Breast epithelium (tissue), 4 donors: Measurements from ENCODE around the gene PFDN2. TPM values are rescaled to one million over a fixed set of nuclear protein-coding genes. Genes with fewer than 3 reads are reported as not detected.

Experiments used
- DNase-seq, 2 donors: peaks; one replicate each; pipeline ENCODE4 v3.0.0-alpha.2; 2019; ENCODE audit warnings: low spot score in 2 of 2
- H3K27ac ChIP-seq, 2 donors: fragments of 200-600 bp; sonication (generic) in 1 of 2; one replicate each; pipeline ENCODE4 v1.5.1; 2016 to 2019; ENCODE audit warnings: mild to moderate bottlenecking in 1 of 2
- H3K27me3 ChIP-seq, 2 donors: fragments of 200-600 bp; sonication (generic) in 1 of 2; one replicate each; pipeline versions ENCODE4 v1.5.1 to v1.6.0; 2017 to 2019; ENCODE audit warnings: control low read depth in 1 of 2, mild to moderate bottlenecking in 1 of 2
- H3K36me3 ChIP-seq: fragments of 200-600 bp; one replicate; pipeline ENCODE4 v1.5.1; 2019
- H3K4me1 ChIP-seq, 2 donors: fragments of 200-600 bp; sonication (generic); one replicate each; pipeline ENCODE4 v1.5.1; 2016 to 2019; ENCODE audit warnings: control low read depth in 1 of 2
- H3K4me3 ChIP-seq, 3 donors: fragments of 200-600 bp; sonication (generic); 1 replicate in 2 of 3; 2 replicates in 1 of 3; pipeline ENCODE4 v1.5.1; 2016 to 2019; ENCODE audit warnings: mild to moderate bottlenecking in 3 of 3, moderate library complexity in 2 of 3
- H3K9me3 ChIP-seq, 2 donors: fragments of 200-600 bp; sonication (generic) in 1 of 2; one replicate each; pipeline ENCODE4 v1.5.1; 2016 to 2019; ENCODE audit warnings: control low read depth in 1 of 2
- POLR2A ChIP-seq: fragments of 450-650 bp; IDR thresholded peaks from one replicate; pipeline ENCODE4 v1.6.1; 2016; ENCODE audit warnings: antibody characterized with exemption, mild to moderate bottlenecking, moderate library complexity
- POLR2AphosphoS5 ChIP-seq, 3 donors: sonication (generic); formaldehyde crosslinking; IDR thresholded peaks; one replicate each; pipeline ENCODE4 v1.6.1; 2017; ENCODE audit warnings: antibody characterized with exemption in 3 of 3
- intact Hi-C: fragments of 100-400 bp; cut with DNase I; formaldehyde crosslinking; loops from one replicate; pipeline ENCODE4 v1.15.1; 2023; ENCODE audit warnings: low total_unique reads
- total RNA-seq, 3 donors: library from RNA; depleted of rRNA; stranded (reverse); fragments of >200 nt; gene quantifications; one replicate each; pipeline ENCODE4 v1.1.0, GENCODE V29; 2016
- TF ChIP-seq, protein P1 (sequence below), 3 donors: fragments of 450-650 bp; IDR thresholded peaks; one replicate each; pipeline ENCODE4 v1.5.1; 2016 to 2017; ENCODE audit warnings: antibody characterized with exemption in 3 of 3, mild to moderate bottlenecking in 3 of 3, moderate library complexity in 3 of 3

The PFDN2 gene
- total RNA-seq, 3 donors from 2014 or later: 32.5 to 50.1 (median 37.0) TPM

DNA sequence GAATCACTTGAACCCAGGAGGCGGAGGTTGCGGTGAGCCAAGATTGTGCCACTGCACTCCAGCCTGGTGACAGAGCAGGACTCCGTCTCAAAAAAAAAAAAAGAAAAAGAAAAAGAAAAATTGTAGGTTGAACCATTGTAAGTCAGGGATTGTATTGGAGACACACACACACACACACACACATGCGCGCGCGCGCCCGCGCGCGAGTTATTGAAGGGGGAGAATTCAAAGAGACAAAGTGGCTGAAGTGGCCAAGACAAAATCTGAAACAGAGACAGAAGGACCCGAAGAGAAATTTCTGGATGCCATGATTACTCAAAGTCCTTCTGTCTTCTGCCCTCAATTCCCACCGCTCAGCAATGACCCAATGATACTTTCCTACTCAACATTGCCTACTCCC, 23.4 kb downstream of the PFDN2 start:
- H3K4me3 ChIP-seq: no peak overlapping the region
- DNase-seq: peak in 1 of 2 donors; percentile 16
- H3K36me3 ChIP-seq: no peaks in the 10 kb centered on the region
- H3K27ac ChIP-seq: no peak overlapping the region
- no peaks in the 10 kb centered on the region for H3K27me3 ChIP-seq
- TF ChIP-seq, protein P1, sequence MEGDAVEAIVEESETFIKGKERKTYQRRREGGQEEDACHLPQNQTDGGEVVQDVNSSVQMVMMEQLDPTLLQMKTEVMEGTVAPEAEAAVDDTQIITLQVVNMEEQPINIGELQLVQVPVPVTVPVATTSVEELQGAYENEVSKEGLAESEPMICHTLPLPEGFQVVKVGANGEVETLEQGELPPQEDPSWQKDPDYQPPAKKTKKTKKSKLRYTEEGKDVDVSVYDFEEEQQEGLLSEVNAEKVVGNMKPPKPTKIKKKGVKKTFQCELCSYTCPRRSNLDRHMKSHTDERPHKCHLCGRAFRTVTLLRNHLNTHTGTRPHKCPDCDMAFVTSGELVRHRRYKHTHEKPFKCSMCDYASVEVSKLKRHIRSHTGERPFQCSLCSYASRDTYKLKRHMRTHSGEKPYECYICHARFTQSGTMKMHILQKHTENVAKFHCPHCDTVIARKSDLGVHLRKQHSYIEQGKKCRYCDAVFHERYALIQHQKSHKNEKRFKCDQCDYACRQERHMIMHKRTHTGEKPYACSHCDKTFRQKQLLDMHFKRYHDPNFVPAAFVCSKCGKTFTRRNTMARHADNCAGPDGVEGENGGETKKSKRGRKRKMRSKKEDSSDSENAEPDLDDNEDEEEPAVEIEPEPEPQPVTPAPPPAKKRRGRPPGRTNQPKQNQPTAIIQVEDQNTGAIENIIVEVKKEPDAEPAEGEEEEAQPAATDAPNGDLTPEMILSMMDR (IDR thresholded peaks at IDR 0.05): no peak
- TF ChIP-seq POLR2A: no peak
- TF ChIP-seq POLR2AphosphoS5 (IDR thresholded peaks at IDR 0.05): no peak
- peaks cover 0 to 3% of the 10 kb centered on the region in 2 donors for H3K4me1 ChIP-seq
- intact Hi-C loops: no loop called here
- H3K9me3 ChIP-seq: no peaks in the 10 kb centered on the region

GRCh38 chr1:161092621-161093028, 25.2 kb downstream of the PFDN2 start:
- intact Hi-C loops: no loop called here
- TF ChIP-seq, protein P1 (IDR thresholded peaks at IDR 0.05): no peak
- Histone ChIP-seq H3K36me3 (no peaks in the 10 kb centered on the region), H3K4me3 (no peak overlapping the region), H3K27ac (peak overlapping the region; percentile 0 to 50), H3K27me3 (no peaks in the 10 kb centered on the region), H3K4me1 (peaks cover 0 to 3% of the 10 kb centered on the region in 2 donors), H3K9me3 (no peaks in the 10 kb centered on the region)
- peak; percentile 57 to 60 for DNase-seq

GRCh38 chr1:161091796-161092507, 25.9 kb downstream of the PFDN2 start:
- intact Hi-C loops: no loop called here
- TF ChIP-seq, protein P1 (IDR thresholded peaks at IDR 0.05): no peak
- TF ChIP-seq POLR2A (no peak), POLR2AphosphoS5 (IDR thresholded peaks at IDR 0.05) (no peak)
- DNase-seq: no peak
- Histone ChIP-seq H3K27me3 (no peaks in the 10 kb centered on the region), H3K9me3 (no peaks in the 10 kb centered on the region), H3K27ac (no peak overlapping the region), H3K4me1 (no peaks in the 10 kb centered on the region), H3K36me3 (no peaks in the 10 kb centered on the region), H3K4me3 (no peak overlapping the region)

DNA sequence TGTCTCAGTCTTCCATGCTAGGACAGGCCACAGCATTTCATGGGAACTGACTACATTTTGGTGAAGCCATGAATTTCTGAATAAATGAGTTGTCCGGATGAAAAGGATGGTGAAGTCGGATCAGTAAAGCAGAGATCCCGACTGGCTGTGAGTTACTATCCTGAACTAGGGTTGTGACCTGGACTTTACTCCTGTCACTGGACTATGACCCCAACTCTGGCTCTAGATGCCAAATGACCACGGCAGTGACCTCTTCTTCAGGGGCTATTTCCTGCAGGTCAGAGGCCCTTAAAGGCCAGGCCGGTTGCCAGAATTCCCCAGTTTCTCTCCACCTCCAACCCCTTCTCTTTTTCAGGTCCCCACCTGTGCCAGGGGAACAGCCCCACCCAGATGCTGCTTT, 26.7 kb downstream of the PFDN2 start:
- Histone ChIP-seq H3K27ac (no peak overlapping the region), H3K36me3 (no peaks in the 10 kb centered on the region), H3K4me3 (no peak overlapping the region), H3K9me3 (no peaks in the 10 kb centered on the region), H3K27me3 (no peaks in the 10 kb centered on the region), H3K4me1 (no peaks in the 10 kb centered on the region)
- intact Hi-C loops: no loop called here
- DNase-seq: no peak
- TF ChIP-seq POLR2AphosphoS5 (IDR thresholded peaks at IDR 0.05) (no peak), POLR2A (no peak)
- TF ChIP-seq, protein P1 (IDR thresholded peaks at IDR 0.05): no peak

DNA sequence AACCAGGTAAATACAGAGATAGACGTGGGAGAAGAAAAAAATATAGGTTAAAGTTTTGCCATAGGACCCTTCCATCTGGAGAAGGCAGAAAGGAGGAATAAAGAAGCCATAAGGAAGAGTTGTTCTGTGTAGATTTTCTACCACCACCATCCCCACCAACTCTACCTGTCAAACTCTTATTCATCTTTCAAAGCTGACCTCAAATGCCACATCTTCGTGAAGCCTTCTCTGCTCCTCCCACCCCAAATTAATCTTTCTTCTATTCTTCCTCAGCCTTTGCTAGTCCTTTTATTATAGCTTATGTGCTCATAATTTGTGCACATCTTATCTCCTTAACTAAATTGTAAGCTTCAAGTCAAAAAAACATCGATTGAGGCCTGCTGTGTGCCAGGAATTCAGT, 27.2 kb downstream of the PFDN2 start:
- no peaks in the 10 kb centered on the region for H3K36me3 ChIP-seq
- no peak for DNase-seq
- no peaks in the 10 kb centered on the region for H3K27me3 ChIP-seq
- peak overlapping the region in 1 of 2 donors; percentile 98 for H3K27ac ChIP-seq
- TF ChIP-seq POLR2AphosphoS5 (IDR thresholded peaks at IDR 0.05) (no peak), POLR2A (no peak)
- TF ChIP-seq, protein P1 (IDR thresholded peaks at IDR 0.05): no peak
- intact Hi-C loops: no loop called here
- H3K4me1 ChIP-seq: no peaks in the 10 kb centered on the region
- no peaks in the 10 kb centered on the region for H3K9me3 ChIP-seq
- H3K4me3 ChIP-seq: no peak overlapping the region
